ENCODE measurements around the gene CAMTA1.

Gene CAMTA1

GRCh38 chr1:7430047-7430608, 644.9 kb downstream of the CAMTA1 start:
- DNase-seq (ENCODE audit: low read depth in 2 of 2): no peak

GRCh38 chr1:7430691-7431090, 645.4 kb downstream of the CAMTA1 start:
- DNase-seq (ENCODE audit: low read depth in 2 of 2): no peak

- DNase-seq (ENCODE audit: low read depth in 2 of 2): no peak
Observed at GRCh38 chr1:7432102-7432899, 647.0 kb downstream of the CAMTA1 start.

GRCh38 chr1:7432900-7433380, 647.7 kb downstream of the CAMTA1 start:
- DNase-seq (ENCODE audit: low read depth in 2 of 2): no peak

- DNase-seq (ENCODE audit: low read depth in 2 of 2): no peak
Observed at GRCh38 chr1:7434566-7434965, 649.3 kb downstream of the CAMTA1 start.

- DNase-seq (ENCODE audit: low read depth in 2 of 2): no peak
Observed at GRCh38 chr1:7435276-7436055, 650.2 kb downstream of the CAMTA1 start.

GRCh38 chr1:7436056-7437005, 651.1 kb downstream of the CAMTA1 start:
- DNase-seq (ENCODE audit: low read depth in 2 of 2): no peak

- DNase-seq (ENCODE audit: low read depth in 2 of 2): no peak
Observed at GRCh38 chr1:7437036-7437435, 651.8 kb downstream of the CAMTA1 start.

- DNase-seq (ENCODE audit: low read depth in 2 of 2): no peak
Observed at GRCh38 chr1:7437608-7438395, 652.5 kb downstream of the CAMTA1 start.

- no peak for DNase-seq (ENCODE audit: low read depth in 2 of 2)
Observed at GRCh38 chr1:7438396-7438785, 653.1 kb downstream of the CAMTA1 start.

GRCh38 chr1:7438921-7439655, 653.8 kb downstream of the CAMTA1 start:
- DNase-seq (ENCODE audit: low read depth in 2 of 2): no peak

- no peak for DNase-seq (ENCODE audit: low read depth in 2 of 2)
Observed at GRCh38 chr1:7440154-7440553, 654.9 kb downstream of the CAMTA1 start.

GRCh38 chr1:7441143-7441841, 656.0 kb downstream of the CAMTA1 start:
- no peak for DNase-seq (ENCODE audit: low read depth in 2 of 2)

GRCh38 chr1:7442036-7442435, 656.8 kb downstream of the CAMTA1 start:
- DNase-seq (ENCODE audit: low read depth in 2 of 2): no peak

GRCh38 chr1:7442918-7443317, 657.7 kb downstream of the CAMTA1 start:
- DNase-seq (ENCODE audit: low read depth in 2 of 2): no peak

- no peak for DNase-seq (ENCODE audit: low read depth in 2 of 2)
Observed at GRCh38 chr1:7444363-7444762, 659.1 kb downstream of the CAMTA1 start.

GRCh38 chr1:7447093-7447492, 661.8 kb downstream of the CAMTA1 start:
- DNase-seq (ENCODE audit: low read depth in 2 of 2): no peak

- no peak for DNase-seq (ENCODE audit: low read depth in 2 of 2)
Observed at GRCh38 chr1:7447736-7448135, 662.5 kb downstream of the CAMTA1 start.

- DNase-seq (ENCODE audit: low read depth in 2 of 2): no peak
Observed at GRCh38 chr1:7448986-7449385, 663.7 kb downstream of the CAMTA1 start.

Measured in stimulated activated CD4-positive, alpha-beta T cell treated with anti-CD3 and anti-CD28 coated beads, Interleukin-4, amount 100 ng/mL, for 48 hours (primary cell).